Activated T-cell treated with anti-CD3 and anti-CD28 coated beads for 4 hours (primary cell): Measurements from ENCODE around the gene WDR81.
"Not testable (repeated sequence)": the region's sequence is repeated elsewhere in the genome, so short reads cannot be mapped to it uniquely, and the experiment has no call there.

Experiments
- DNase-seq: peaks from one replicate; pipeline ENCODE4 v3.0.0-alpha.2; 2020

The WDR81 gene

GRCh38 chr17:1732241-1732832 is 7.8 kb downstream of the WDR81 start:
- DNase-seq: no peak

GRCh38 chr17:1732833-1733321 is 8.4 kb downstream of the WDR81 start:
- no peak for DNase-seq

- DNase-seq: no peak
These were observed 9.3 kb downstream of the WDR81 start for GRCh38 chr17:1733759-1734158.

GRCh38 chr17:1735418-1735817 is 10.9 kb downstream of the WDR81 start:
- no peak for DNase-seq

- DNase-seq: no peak
These were observed 11.4 kb downstream of the WDR81 start for GRCh38 chr17:1735834-1736347.

- DNase-seq: no peak
These were observed 12.1 kb downstream of the WDR81 start for GRCh38 chr17:1736348-1737281.

- DNase-seq: no peak
These were observed 13.2 kb downstream of the WDR81 start for GRCh38 chr17:1737531-1738291.

- not testable (repeated sequence) for DNase-seq
These were observed 17.4 kb downstream of the WDR81 start for GRCh38 chr17:1741899-1742298.

- DNase-seq: no peak
These were observed 18.0 kb downstream of the WDR81 start, which contains the start of gene SERPINF2 for GRCh38 chr17:1742371-1743087. Gene SERPINF2, plus strand, starts transcription at chr17:1742871. Its CDS starts 2,125 bp downstream, at chr17:1744996.

- DNase-seq: no peak
These were observed 18.6 kb downstream of the WDR81 start for GRCh38 chr17:1743088-1743439.

- DNase-seq: no peak
These were observed 20.3 kb downstream of the WDR81 start for GRCh38 chr17:1744551-1745512.

GRCh38 chr17:1745513-1746020 is 21.1 kb downstream of the WDR81 start:
- DNase-seq: no peak

- DNase-seq: no peak
These were observed 22.6 kb downstream of the WDR81 start for GRCh38 chr17:1746975-1747543.

- no peak for DNase-seq
These were observed 26.1 kb downstream of the WDR81 start for GRCh38 chr17:1750628-1751027.

GRCh38 chr17:1752425-1753262 is 28.1 kb downstream of the WDR81 start:
- no peak for DNase-seq

GRCh38 chr17:1753767-1754429 is 29.4 kb downstream of the WDR81 start:
- DNase-seq: no peak

- no peak for DNase-seq
These were observed 30.1 kb downstream of the WDR81 start for GRCh38 chr17:1754430-1755112.

- DNase-seq: no peak
These were observed 30.8 kb downstream of the WDR81 start for GRCh38 chr17:1755252-1755826.
